ENCODE results near the gene SUMF1. TPM values are rescaled to one million over a fixed set of nuclear protein-coding genes. Genes with fewer than 3 reads are reported as not detected.

The SUMF1 gene
- total RNA-seq, 1 donor from 2014 or later: 102 TPM

DNA sequence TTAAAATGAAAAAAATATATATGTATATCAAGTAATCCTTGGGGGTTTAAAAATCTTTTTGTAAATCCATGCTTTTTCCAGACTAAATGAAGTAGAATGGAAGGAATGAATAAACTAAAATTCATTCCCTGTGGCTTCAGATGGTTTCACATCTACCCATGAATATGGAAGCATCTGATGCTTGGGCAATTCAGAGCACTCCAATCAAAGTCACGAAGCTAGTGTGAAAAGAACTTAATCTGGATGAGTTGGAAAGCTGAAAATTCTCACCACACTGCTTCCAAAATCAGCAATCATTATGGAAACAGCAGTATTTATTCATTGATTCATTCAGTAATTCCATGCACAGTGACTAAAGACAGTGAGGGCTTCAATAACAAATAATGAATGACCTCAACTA is 55.2 kb downstream of the SUMF1 start:
- no peak for DNase-seq

DNA sequence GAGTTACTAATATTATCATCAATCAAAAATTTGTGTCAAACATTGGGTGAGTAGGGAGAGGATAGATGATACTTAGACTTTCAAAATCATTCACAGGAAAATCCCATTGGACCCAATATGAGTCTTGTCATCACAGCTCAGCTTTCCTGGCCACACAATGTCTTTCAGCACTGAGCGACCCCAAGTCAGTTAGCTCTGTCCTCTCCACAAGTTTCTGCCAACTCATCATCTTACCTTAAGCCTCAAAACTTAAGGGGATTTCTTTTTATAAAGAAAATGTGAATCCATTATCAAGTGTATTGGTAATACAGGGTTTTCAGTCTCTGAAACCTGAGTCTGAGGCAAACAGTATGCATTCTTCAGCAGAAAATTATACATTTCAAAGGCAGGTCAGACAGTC is 55.8 kb downstream of the SUMF1 start:
- no peak for DNase-seq

DNA sequence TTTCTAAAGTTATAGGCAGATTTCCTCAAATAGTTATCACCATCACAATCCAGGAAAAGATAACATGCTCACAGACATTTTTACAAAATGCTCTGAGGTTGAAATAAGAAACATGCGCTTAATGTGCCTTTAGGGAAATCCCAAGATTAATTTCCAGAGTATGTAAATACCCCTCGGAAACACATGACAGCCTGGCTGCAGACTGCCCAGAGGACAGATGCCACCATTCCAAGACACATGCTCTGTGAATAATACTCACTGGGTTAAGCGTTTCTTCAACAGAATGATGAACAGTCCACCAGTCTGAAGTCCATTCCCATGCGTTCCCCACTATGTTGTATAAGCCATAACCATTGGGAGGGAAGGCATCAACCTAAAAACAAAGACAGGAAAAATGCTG is 56.5 kb downstream of the SUMF1 start:
- DNase-seq: no peak

DNA sequence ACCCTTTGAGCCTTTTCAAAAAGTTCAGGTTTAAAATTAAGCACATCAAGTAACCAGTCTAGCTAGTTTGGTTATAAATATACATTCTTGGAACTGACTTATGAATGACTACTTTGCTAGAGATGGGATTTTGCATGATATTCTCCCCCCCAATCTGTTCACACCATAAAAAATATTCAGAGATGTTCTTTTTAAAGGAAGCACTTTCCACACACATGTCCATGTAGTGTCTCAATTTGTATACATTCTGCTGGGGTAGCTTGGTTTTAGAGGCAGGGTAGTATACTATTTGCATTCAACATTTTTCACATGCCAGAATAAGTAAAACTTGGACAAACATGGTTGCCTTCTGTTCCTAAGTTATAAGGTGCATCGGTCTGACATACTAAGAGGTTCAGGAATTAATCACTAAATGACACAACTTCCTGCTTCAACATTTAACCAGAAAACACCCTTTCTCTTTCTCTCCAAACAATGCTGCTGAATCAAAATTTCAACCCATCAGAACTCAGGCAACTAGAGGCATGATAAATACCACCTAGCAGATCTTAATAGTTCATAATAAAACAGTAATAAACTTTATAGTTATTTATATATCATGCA is 57.0 kb downstream of the SUMF1 start:
- peak; percentile 40 for DNase-seq

DNA sequence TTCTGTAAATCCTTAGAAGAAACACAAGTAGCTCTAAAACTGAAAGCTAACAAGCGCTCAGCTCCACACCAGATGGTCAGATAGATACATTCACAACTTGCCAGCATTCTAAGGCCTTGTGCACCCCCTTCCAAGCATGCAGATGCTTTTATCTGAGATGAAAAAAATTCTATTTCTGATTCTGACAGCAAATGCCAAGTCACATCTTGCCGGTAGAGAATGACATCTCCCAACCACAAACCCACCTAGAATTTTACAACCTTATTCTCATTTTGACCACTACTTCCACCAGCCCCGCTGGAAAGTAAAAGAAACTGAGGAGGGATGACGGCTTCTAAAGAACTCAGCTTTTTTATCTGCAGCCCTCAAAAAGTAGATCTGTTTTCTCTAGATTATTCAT is 57.7 kb downstream of the SUMF1 start:
- DNase-seq: no peak

DNA sequence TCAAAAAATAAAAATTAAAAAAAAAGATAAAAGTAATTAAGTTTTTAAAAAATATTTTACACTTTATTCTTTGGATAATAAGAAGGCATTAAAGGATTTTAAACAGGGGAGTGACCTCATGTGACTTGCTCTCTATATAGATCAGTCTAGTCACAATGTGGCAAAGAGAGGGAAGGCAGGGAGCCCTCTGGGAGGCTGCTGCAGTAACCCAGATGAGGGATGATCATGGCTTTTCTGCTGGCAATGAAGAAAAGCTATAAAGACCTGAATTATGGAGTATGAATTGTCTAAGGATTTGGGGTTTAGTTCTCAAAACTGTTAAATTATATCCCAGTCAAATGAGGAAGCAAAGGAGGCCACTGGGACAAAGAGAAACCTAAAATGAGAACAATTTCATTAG is 58.1 kb downstream of the SUMF1 start:
- DNase-seq: no peak

DNA sequence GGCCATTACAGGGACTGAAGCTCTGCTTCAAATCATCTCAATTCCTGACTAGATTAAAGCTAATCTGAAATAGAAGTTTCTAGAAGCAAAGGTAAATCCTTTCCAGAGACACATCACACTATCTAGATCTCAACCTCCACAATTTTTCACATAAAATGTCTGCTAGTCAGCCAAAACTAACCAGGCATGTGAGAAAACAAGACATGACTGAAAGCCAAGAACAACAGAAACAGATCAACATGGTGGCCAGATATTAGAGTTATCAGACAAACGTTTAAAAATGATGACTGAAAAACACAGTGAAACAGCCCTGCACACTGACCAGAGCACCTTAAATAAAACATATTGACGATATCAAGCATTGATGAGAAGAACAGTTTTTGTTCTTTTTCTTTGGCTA is 59.1 kb downstream of the SUMF1 start:
- DNase-seq: no peak

DNA sequence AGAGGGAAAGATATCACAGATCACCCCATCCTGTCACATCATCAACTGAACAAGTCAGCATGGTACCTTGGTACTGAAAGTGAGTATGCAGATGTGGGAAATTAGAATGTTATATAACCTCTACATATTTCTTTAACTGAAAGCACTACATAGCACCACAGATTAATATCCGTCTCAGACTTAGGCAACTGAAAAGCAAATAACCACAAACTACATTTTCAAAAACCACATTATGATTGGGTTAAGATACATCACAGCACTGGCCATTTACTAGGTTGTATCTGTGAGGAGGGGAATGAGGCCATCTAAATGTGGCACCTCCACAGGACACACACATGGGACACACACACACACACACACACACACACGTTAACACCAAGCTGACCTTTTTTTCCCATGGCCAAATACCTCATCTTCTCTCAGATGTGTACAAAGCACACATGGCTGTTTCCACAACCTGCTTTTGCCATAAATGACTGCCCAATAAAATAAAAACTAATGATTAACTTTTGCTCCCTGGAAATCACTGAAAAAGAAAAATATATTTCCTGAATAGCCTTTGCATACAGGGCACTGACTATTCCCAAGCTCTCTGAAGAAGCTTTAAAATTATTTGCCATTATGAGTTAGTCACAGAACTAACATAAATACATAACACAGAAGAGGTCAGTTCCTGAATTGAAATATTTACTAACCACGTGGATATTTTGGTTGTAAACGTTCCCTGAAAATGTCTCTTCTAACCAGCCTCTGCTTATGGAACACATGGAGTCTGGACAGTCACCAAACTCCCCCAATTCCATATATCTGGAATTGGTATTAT is 60.1 kb downstream of the SUMF1 start:
- DNase-seq: no peak

DNA sequence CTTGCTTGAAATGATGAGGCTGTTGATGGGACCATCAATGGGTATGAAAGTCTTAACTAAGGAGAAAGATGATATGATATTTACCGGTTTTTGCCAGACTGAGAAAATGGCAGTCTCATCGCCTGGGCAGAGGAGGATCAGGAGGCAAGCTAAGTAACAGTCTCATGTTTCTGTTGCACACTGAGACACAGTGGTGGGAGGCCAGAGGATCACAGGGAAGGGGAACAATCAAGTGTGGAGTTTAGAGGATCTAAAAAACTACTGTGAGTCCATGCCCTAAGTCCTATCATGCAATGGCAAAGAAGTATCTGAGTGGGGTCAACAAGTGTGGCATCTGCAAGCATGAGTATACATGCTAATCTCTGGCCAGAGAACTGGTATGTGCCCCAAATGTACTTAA is 62.2 kb downstream of the SUMF1 start:
- DNase-seq: no peak

DNA sequence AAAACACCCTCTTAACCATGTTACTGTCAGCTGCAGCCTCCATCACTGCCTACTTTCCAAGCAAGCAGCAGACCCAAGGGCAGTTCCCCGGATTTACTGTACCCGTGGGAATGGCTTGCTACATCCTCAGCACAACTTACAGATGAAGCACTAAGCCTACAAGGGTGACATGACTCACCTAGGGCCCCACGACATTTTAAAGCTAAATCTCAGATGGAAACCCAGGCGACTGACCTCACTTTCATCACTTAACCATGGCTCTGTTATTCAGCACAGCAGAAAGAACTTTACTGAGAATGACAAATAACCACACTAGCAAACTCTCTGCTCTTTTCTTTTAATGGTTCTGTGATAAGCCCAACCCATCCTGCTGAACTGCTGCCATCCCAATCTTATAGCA is 65.6 kb downstream of the SUMF1 start:
- DNase-seq: no peak

DNA sequence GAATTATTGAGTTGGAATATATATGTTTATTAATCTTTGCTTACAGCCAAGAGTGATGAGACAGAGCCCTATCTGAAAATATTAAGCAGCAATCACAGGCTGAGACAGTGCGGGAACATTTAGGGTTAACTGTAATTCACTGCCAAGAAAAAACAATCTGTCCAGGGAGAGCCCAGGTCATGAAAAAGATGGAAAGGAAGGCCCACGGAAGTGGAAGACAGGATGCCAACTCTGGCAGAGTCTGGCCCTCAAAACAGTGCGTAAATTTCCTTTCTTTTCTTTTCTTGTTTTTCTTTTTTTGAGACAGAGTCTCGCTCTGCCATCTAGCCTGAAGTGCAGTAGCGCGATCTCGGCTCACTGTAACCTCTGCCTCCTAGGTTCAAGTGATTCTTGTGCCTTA is 67.6 kb downstream of the SUMF1 start:
- no peak for DNase-seq

DNA sequence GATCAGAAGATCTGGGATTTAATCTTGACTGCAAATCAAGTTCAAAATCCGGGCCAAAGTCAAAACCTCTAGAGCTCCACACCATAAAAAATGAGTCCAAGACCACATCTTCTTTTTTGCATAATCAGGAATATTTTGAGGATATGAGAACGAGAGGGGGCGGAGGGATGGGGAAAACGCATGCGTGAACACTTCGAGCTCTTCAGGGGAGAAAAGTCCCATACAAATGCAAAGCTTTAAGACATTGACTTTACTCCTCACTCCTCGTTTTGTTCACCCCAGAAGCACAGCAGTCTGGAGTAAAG is 68.2 kb downstream of the SUMF1 start:
- DNase-seq: no peak

DNA sequence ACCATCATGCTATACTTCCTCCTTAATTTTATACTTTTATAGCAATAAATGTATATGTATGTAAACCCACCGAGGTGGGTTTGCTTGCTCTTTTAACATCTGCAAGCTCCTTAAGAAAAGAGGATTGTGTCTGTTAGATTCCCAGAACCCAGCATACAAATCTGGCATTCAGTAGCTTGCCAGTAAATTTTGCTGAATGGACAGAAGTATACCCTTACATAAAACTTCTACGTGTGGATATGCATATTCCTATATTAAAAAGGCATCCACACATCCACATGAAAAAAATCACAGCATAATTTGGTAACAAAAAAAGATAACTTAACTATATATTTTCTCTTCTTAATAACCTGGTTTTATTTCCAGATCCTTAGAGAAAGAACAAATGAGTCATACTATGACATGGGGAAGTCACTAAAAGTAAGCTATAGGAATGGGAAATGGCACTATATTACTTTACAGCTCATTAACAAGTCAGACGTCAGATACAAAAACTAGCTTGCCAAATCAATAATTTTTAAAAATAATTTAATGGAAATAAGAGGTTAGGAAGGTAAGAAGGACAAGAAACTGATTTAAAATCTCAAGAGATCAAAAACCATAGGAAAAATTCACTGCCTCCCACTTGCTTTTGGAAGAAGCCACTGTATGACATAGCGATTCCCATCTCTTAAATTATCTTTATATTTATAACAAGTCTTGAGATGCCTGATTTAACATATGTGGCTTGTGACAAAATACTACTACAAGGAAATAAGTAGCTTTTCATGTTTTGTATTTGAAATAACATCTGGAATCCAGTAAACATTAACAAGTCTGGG is 68.7 kb downstream of the SUMF1 start:
- peak; percentile 25 for DNase-seq

DNA sequence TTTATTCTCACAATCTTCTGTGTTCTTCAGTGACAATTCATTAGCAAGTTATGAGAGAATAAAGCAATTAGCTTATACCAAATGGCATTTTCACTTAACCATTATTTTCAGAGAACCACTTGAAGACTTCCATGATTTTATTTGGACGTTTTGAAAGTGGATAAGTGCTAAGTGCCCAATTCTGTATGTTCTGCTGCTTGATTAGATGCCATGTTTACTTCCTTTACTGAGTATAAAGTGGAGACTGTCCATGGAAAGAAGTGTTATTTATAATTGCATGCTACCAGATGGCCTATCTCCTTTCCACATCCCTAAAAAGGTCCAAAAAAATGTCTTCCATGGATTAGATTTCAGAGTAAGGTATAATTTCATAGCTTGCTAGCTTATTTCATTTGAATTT is 69.6 kb downstream of the SUMF1 start:
- DNase-seq: no peak

DNA sequence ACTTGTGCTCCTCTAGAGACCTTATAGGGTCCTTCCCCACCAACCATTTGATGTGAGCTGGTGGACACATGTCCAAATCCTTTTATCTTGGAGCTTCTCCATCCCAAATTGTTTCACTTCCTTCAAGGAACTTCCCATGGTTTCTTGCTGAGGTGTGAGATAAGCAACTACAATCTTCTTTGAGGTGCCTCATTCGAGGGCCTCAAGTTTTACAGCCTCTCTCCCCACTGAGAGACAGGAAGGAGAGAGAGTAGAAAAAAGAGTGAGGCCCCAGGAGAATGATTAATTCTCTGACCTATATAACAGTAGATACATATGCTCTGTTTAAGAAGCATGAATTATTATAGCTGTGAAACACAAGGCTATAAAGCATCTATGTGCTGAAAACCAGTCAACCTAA is 70.5 kb downstream of the SUMF1 start:
- no peak for DNase-seq

DNA sequence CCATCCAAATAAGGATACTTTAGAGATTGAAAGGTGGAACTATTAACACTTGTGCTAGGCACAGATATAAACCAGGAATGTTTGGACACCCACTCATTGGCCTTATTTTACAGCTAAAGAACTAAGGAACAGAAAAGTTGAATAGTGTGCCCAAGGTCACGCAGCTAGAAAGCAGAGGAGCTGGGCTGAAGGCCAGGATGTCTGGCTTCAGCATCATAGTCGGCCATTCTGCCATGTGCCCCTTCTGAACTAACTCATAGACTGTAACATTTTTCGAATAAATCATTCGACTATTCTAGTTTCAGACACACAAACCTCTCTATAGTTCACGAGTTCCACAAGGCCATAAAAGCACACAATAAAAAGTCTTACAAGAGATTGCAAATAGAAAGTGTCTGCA is 71.1 kb downstream of the SUMF1 start:
- no peak for DNase-seq

DNA sequence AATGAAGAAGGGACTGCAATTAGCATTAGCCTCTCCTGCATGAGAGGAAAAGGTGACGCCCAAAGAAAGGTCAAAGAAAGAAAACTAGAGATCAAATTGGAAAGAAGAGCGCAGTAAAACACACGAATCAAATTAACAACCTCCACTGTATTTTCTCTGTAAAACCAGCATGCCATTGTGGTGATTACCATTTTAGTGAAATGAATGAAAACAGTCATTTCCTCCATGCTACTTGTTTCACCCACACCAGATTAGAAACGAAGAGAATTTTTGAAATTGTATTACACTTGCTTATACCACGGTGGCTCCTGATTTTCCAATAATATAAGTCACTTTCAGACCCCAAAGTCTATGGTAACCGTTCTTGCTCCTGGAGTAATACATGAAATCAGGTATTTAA is 71.6 kb downstream of the SUMF1 start:
- peak; percentile 51 for DNase-seq

DNA sequence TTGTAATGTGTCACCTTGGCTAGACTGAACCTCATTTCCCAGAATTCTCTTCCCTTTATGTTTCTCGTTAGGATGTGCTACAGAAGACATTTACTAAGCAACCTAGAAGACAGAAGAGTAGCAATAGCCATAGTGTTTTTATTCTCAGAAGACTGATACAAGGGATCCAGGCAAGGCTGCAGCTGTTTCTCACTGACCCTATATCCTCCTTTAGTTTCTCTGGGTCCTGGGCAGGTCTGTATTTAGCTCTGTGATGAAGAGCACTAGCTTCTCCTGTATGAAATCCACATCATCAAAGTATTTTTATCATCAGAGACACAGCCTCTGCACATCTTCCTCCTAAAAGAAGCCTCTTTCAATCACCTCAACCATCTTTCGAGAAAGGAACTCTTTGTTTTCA is 72.5 kb downstream of the SUMF1 start:
- no peak for DNase-seq

DNA sequence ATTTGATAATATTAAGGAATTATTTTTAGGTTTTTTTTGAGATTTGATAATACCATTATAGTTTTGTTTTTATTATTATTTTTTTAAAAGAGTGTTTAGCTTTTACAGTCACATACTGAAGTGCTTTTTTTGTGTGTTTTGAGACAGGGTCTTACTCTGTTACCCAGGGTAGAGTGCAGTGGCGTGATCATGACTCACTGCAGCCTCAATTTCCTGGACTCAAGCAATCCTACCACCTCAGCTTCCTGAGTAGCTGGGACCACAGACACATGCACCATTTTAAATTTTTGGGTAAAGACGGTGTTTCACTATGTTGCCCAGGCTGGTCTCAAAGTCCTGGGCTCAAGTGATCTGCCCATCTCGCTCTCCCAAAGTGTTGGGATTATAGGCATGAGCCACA is 73.0 kb downstream of the SUMF1 start:
- peak; percentile 86 for DNase-seq

DNA sequence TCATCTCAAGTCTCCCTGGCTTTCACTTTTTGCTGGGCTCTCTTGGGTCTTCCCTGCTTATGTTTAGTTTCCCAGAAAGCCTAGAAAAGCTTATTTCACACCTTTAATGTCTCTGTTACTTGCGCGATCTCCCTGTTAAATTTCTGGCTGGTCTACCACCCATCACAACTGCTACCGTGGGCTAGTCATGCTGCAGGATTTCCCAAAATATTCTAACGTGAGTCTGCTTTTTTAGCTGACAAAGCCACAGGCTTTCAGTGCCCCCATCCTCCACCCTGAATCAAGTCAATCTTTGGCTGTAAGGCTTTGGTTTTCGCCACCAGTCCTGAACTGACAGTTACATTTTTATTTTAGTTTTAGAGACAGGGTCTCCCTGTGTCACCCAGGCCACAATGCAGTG is 74.1 kb downstream of the SUMF1 start:
- no peak for DNase-seq

DNA sequence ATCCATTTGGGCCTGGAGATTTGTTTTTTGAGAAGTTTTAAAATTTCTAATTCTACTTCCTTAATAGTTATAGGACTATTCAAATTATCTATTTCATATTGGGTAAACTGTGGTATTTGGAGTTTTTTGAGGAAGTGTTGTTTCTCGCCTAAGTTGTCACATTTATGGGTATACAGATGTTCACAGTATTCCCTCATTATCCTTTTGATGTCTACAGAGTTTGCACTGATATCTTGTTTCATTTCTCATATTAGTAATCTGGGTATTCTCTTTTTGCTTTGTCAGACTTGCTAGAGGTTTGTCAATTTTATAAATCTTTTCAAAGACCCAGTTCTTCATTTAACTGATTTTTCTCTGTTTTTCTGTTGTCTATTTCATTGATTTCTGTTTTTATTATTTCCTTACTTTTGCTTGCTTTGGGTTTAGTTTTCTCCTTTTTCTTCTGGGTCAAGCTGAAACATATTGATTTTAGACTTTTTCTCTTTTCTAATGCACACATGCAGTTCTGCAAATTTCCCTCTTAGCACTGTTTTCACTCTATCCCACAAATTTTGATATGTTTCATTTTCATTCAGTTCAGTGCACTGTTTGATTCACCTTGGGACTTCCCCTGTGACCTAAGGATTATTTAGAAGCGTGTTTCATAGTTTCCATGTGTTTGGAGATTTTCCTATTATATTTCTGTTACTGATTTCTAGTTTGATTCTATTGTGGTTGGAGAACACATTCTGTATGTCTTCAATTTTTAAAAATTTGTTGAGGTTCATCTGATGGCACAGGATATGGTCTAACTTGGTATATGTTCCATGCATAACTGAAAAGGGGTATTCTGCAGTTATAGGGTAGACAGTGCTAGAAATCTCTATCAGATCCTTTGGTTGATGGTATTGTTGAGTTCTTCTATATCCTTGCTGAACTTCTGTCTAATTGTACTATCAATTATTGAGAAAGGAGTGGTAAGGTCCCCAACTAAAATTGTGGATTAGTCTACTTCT is 79.6 kb downstream of the SUMF1 start:
- DNase-seq: no peak

DNA sequence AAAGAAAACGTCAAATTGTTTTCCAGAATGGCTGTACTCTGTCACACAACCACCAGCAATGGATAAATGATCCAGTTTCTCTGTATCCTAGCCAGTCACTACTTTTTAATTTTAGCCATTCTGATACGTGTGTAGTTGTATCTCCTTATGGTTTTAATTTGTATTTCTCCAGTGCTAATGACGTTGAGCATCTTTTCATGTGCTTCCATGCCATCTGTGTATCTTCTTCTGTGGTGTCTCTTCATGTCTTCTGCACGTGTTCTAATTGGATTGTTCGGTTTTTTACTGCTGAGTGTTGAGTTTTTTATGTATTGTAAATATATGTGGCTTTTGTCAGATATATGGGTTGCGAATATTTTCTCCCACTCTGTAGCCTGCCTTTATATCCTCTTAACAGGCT is 81.9 kb downstream of the SUMF1 start:
- no peak for DNase-seq

DNA sequence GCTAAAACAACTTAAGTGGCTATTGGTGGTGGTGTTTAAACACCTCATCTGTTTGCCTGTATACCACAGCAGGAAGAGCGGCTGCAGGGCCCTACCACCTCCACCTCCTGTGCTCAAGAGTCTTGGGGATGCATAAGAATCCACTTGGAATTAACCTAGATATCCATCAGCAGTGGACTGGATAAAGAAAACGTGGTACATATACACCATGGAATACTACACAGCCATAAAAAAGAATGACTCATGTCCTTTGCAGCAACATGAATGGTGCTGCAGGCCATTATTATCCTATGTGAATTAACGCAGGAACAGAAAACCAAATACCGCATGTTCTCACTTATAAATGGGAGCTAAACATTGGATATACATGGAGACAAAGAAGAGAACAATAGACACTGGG is 87.1 kb downstream of the SUMF1 start:
- no peak for DNase-seq
